CD14-positive monocyte (primary cell): ENCODE results near the gene SNX33. TPM values are rescaled to one million over a fixed set of nuclear protein-coding genes. Genes with fewer than 3 reads are reported as not detected.

Experiments
- DNase-seq, 3 donors: peaks; one replicate each; pipeline ENCODE4 v3.0.0-alpha.2; 2011 to 2022
- H2AFZ ChIP-seq: 2 replicates; pipeline ENCODE4 v1.6.0; 2012; ENCODE audit warnings: mild to moderate bottlenecking, low read depth, low read length, inconsistent platforms; ENCODE audit not compliant: insufficient read depth, poor library complexity, severe bottlenecking
- H3K27ac ChIP-seq, 2 donors: 1 replicate in 1 of 2; 2 replicates in 1 of 2; pipeline ENCODE4 v1.5.1; 2012 to 2013; ENCODE audit warnings: low read length in 2 of 2, control low read depth in 1 of 2, inconsistent platforms in 1 of 2, low read depth in 1 of 2, mild to moderate bottlenecking in 1 of 2
- H3K27me3 ChIP-seq, 2 donors: one replicate each; pipeline versions ENCODE4 v1.6.0 to v1.6.1; 2011 to 2013; ENCODE audit warnings: low read length in 2 of 2; ENCODE audit not compliant: control insufficient read depth in 2 of 2, insufficient read depth in 2 of 2
- H3K36me3 ChIP-seq, 2 donors: replicated peaks in 1 of 2; 1 replicate in 1 of 2; 2 replicates in 1 of 2; pipeline versions ENCODE4 v1.5.1 to v1.6.1; 2012 to 2013; ENCODE audit warnings: low read length in 2 of 2, control low read depth in 1 of 2, inconsistent platforms in 1 of 2, mild to moderate bottlenecking in 1 of 2; ENCODE audit not compliant: insufficient read depth in 2 of 2, control insufficient read depth in 1 of 2
- H3K4me1 ChIP-seq, 2 donors: 1 replicate in 1 of 2; 2 replicates in 1 of 2; pipeline versions ENCODE4 v1.5.1 to v1.6.1; 2012 to 2013; ENCODE audit warnings: low read length in 2 of 2, control low read depth in 1 of 2, inconsistent platforms in 1 of 2, mild to moderate bottlenecking in 1 of 2, moderate library complexity in 1 of 2; ENCODE audit not compliant: insufficient read depth in 2 of 2, control insufficient read depth in 1 of 2
- H3K4me2 ChIP-seq: replicated peaks from 2 replicates; pipeline ENCODE3; 2012; ENCODE audit warnings: low read length, moderate library complexity, mild to moderate bottlenecking; ENCODE audit not compliant: poor library complexity, severe bottlenecking; ENCODE audit errors: extremely low read depth
- H3K4me3 ChIP-seq, 3 experiments: fragments of 200-600 bp in 1 of 3; sonication (generic) in 1 of 3; replicated peaks in 1 of 3; 1 replicate in 2 of 3; 2 replicates in 1 of 3; pipeline ENCODE4 v1.5.1; 2011 to 2013; ENCODE audit warnings: low read length in 3 of 3, mild to moderate bottlenecking in 3 of 3, control low read depth in 2 of 3, low read depth in 2 of 3, inconsistent platforms in 1 of 3, moderate library complexity in 1 of 3
- H3K79me2 ChIP-seq: 2 replicates; pipeline ENCODE4 v1.6.0; 2012; ENCODE audit warnings: mild to moderate bottlenecking, control low read depth, inconsistent platforms, low read length, moderate library complexity; ENCODE audit not compliant: insufficient read depth
- H3K9ac ChIP-seq: 2 replicates; pipeline ENCODE4 v1.6.0; 2017; ENCODE audit warnings: low read length, mild to moderate bottlenecking; ENCODE audit not compliant: insufficient read depth, poor library complexity, severe bottlenecking
- H3K9me3 ChIP-seq, 2 donors: replicated peaks in 1 of 2; 1 replicate in 1 of 2; 2 replicates in 1 of 2; pipeline versions ENCODE4 v1.5.1 to v1.6.1; 2012 to 2013; ENCODE audit warnings: low read length in 2 of 2, control low read depth in 1 of 2; ENCODE audit not compliant: control insufficient read depth in 1 of 2, insufficient read depth in 1 of 2
- H4K20me1 ChIP-seq: 2 replicates; pipeline ENCODE4 v1.6.0; 2012; ENCODE audit warnings: mild to moderate bottlenecking, low read length, control low read depth, moderate library complexity; ENCODE audit not compliant: insufficient read depth
- H3K27ac Mint-ChIP-seq, 7 donors: one replicate each; pipeline ENCODE4 v1.8.0; 2020; ENCODE audit warnings: mild to moderate bottlenecking in 7 of 7, mixed read lengths in 7 of 7, moderate library complexity in 6 of 7, inconsistent platforms in 2 of 7
- H3K27me3 Mint-ChIP-seq, 3 donors: one replicate each; pipeline ENCODE4 v1.8.0; 2021 to 2022; ENCODE audit warnings: low read depth in 3 of 3, mild to moderate bottlenecking in 3 of 3, mixed read lengths in 3 of 3, moderate library complexity in 3 of 3, inconsistent platforms in 1 of 3
- H3K36me3 Mint-ChIP-seq, 2 donors: one replicate each; pipeline ENCODE4 v1.8.0; 2020; ENCODE audit warnings: mixed read lengths in 2 of 2, inconsistent platforms in 1 of 2, mild to moderate bottlenecking in 1 of 2
- H3K4me1 Mint-ChIP-seq: one replicate; pipeline ENCODE4 v1.8.0; 2020; ENCODE audit warnings: mild to moderate bottlenecking, mixed read lengths
- H3K4me3 Mint-ChIP-seq, 2 donors: one replicate each; pipeline ENCODE4 v1.8.0; 2020; ENCODE audit warnings: mild to moderate bottlenecking in 2 of 2, mixed read lengths in 2 of 2, moderate library complexity in 1 of 2
- H3K9me3 Mint-ChIP-seq, 7 donors: one replicate each; pipeline ENCODE4 v1.8.0; 2020 to 2022; ENCODE audit warnings: mixed read lengths in 7 of 7, mild to moderate bottlenecking in 6 of 7, moderate library complexity in 6 of 7, inconsistent platforms in 2 of 7
- CTCF ChIP-seq: fragments of 200-600 bp; IDR thresholded peaks from one replicate; pipeline ENCODE4 v1.8.0; 2022; ENCODE audit warnings: antibody characterized with exemption, mild to moderate bottlenecking
- WGBS: methylation state at CpG from one replicate; pipeline ENCODE4 v1.1.5; 2013; ENCODE audit warnings: missing lambda C conversion rate; ENCODE audit not compliant: insufficient coverage; 5-methylcytosine and 5-hydroxymethylcytosine counted together
- intact Hi-C, 2 donors: fragments of 100-400 bp; cut with micrococcal nuclease; formaldehyde crosslinking; loops; one replicate each; pipeline versions ENCODE4 v1.15.0 to v1.15.1; 2023
- polyA plus RNA-seq, 3 donors: library from polyadenylated mRNA; depleted of rRNA in 1 of 3; unstranded in 2 of 3; stranded (reverse) in 1 of 3; fragments of 300-500 nt in 2 of 3; fragments of >200 nt in 1 of 3; fragmentation: Illumina TruSeq in 2 of 3; gene quantifications; 1 replicate in 2 of 3; 2 replicates in 1 of 3; pipeline ENCODE4 v1.2.3, GENCODE V29; 2012 to 2021

SNX33 gene
- polyA plus RNA-seq, 3 donors = 2.4 to 4.8 (median 2.4) TPM

DNA sequence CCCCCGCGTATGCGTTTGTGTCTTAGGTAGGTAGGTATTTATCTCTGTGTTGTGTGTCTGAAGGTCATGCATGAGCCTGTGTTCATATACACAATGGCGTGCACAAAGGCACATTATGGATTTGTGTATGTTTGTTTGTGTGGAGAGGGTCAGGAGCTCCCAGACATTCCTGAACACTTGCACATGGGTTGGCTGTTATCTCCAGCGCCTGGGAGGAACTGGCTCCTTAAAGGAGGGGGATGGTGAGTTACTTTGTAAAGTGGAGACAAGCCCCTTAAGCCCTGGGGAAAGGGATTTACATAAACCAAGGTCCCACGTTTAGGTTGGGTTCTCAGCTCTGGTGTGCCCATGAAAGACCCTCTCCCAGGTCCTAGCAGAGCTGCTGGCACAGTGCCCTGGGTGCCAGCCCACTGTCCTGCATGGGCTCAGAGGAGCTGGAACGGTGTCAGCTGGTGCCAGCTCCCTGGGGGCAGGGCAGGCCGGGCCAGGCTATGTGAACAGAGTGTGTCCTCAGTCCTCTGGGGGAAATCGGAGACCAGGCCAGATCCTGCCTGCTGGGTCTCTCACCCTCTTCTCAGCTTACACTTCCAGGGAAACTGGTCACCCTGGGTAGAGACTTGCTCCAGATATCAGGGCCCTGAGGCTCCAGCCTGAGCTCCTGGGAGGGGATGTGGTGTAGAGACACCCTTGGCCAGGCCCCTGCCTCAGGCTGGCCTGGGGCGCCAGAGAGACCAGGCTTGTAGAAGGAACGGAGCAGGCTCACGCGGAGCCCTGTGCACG is 25.1 kb downstream of the SNX33 start:
- no peaks in the 10 kb centered on the region for H3K27me3 ChIP-seq
- H3K9me3 ChIP-seq = no peaks in the 10 kb centered on the region
- no peak for DNase-seq
- no peak overlapping the region for H3K4me3 Mint-ChIP-seq
- H3K4me3 ChIP-seq = no peak overlapping the region
- no peaks in the 10 kb centered on the region for H3K9me3 Mint-ChIP-seq
- H3K36me3 ChIP-seq = no peaks in the 10 kb centered on the region
- H4K20me1 ChIP-seq = no peaks in the 10 kb centered on the region
- no peaks in the 10 kb centered on the region for H3K4me1 Mint-ChIP-seq
- TF ChIP-seq CTCF = no peak
- H3K27me3 Mint-ChIP-seq = peaks cover 1 to 2% (median 2%) of the 10 kb centered on the region in 3 donors
- H3K4me2 ChIP-seq = no peak overlapping the region
- H3K27ac Mint-ChIP-seq = no peak overlapping the region
- no peak overlapping the region for H3K27ac ChIP-seq
- intact Hi-C loops = no loop called here
- 94% methylated on average over 11 of the region's 14 CpGs for WGBS
- H3K9ac ChIP-seq = no peak overlapping the region
- H3K4me1 ChIP-seq = no peaks in the 10 kb centered on the region
- no peaks in the 10 kb centered on the region for H3K36me3 Mint-ChIP-seq
- no peak overlapping the region for H2AFZ ChIP-seq
- H3K79me2 ChIP-seq = no peaks in the 10 kb centered on the region

- no peak for TF ChIP-seq CTCF
- Histone ChIP-seq H3K27ac (no peak overlapping the region), H3K9ac (no peak overlapping the region), H3K27me3 (no peaks in the 10 kb centered on the region), H2AFZ (no peak overlapping the region), H3K4me2 (no peak overlapping the region), H3K79me2 (no peaks in the 10 kb centered on the region), H3K4me1 (no peaks in the 10 kb centered on the region), H3K36me3 (no peaks in the 10 kb centered on the region), H4K20me1 (no peaks in the 10 kb centered on the region), H3K4me3 (no peak overlapping the region), H3K9me3 (no peaks in the 10 kb centered on the region)
- H3K4me3 Mint-ChIP-seq = no peak overlapping the region
- WGBS = 100% methylated on average over 4 of the region's 10 CpGs
- H3K27me3 Mint-ChIP-seq = peaks cover 1 to 2% (median 2%) of the 10 kb centered on the region in 3 donors
- intact Hi-C loops = no loop called here
- no peak for DNase-seq
- H3K27ac Mint-ChIP-seq = no peak overlapping the region
- no peaks in the 10 kb centered on the region for H3K4me1 Mint-ChIP-seq
- no peaks in the 10 kb centered on the region for H3K9me3 Mint-ChIP-seq
- H3K36me3 Mint-ChIP-seq = no peaks in the 10 kb centered on the region
These were observed 25.9 kb downstream of the SNX33 start for GRCh38 chr15:75673426-75674235.
